Neural progenitor cell (in vitro differentiated cells): ENCODE data around the gene ENAH.

Experiments used
- EZH2phosphoT487 ChIP-seq: fragments of 200-600 bp; sonication (generic); IDR thresholded peaks from 2 replicates; pipeline ENCODE4 v1.6.1; 2017; ENCODE audit warnings: antibody characterized with exemption
- TF ChIP-seq, protein P1 (sequence below): fragments of 200-600 bp; sonication (generic); IDR thresholded peaks from 2 replicates; pipeline ENCODE4 v1.5.1; 2017; ENCODE audit warnings: antibody characterized with exemption, mild to moderate bottlenecking

- TF ChIP-seq, protein P1, sequence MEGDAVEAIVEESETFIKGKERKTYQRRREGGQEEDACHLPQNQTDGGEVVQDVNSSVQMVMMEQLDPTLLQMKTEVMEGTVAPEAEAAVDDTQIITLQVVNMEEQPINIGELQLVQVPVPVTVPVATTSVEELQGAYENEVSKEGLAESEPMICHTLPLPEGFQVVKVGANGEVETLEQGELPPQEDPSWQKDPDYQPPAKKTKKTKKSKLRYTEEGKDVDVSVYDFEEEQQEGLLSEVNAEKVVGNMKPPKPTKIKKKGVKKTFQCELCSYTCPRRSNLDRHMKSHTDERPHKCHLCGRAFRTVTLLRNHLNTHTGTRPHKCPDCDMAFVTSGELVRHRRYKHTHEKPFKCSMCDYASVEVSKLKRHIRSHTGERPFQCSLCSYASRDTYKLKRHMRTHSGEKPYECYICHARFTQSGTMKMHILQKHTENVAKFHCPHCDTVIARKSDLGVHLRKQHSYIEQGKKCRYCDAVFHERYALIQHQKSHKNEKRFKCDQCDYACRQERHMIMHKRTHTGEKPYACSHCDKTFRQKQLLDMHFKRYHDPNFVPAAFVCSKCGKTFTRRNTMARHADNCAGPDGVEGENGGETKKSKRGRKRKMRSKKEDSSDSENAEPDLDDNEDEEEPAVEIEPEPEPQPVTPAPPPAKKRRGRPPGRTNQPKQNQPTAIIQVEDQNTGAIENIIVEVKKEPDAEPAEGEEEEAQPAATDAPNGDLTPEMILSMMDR: no peak
- no peak for TF ChIP-seq EZH2phosphoT487
These were observed 28.3 kb upstream of the ENAH start for GRCh38 chr1:225681231-225681630.
